Stimulated activated effector memory CD8-positive, alpha-beta T cell treated with anti-CD3 and anti-CD28 coated beads, Interleukin-12 subunit alpha, Interleukin-12 subunit beta, amount 100 ng/mL, for 72 hours (primary cell): Measurements from ENCODE around the gene TIGD6.
"Not testable (repeated sequence)": the region's sequence is repeated elsewhere in the genome, so short reads cannot be mapped to it uniquely, and the experiment has no call there.

Source experiments
- ATAC-seq: fragments of 150-1000 bp; cut with Tn5 transposase; 2 replicates; pipeline ENCODE4 v1.10.0; 2021
- DNase-seq, 2 donors: peaks; one replicate each; pipeline ENCODE4 v3.0.0; 2021 to 2022; ENCODE audit warnings: low spot score in 2 of 2
- H3K27ac Mint-ChIP-seq: one replicate; pipeline ENCODE4 v1.8.0; 2022; ENCODE audit warnings: mild to moderate bottlenecking, mixed read lengths
- H3K36me3 Mint-ChIP-seq: one replicate; pipeline ENCODE4 v1.8.0; 2022; ENCODE audit warnings: mild to moderate bottlenecking, mixed read lengths
- H3K4me1 Mint-ChIP-seq: one replicate; pipeline ENCODE4 v1.8.0; 2022; ENCODE audit warnings: mixed read lengths
- H3K4me3 Mint-ChIP-seq: one replicate; pipeline ENCODE4 v1.8.0; 2022; ENCODE audit warnings: mild to moderate bottlenecking, mixed read lengths
- H3K9me3 Mint-ChIP-seq: one replicate; pipeline ENCODE4 v1.8.0; 2022; ENCODE audit warnings: mixed read lengths

The TIGD6 gene

DNA sequence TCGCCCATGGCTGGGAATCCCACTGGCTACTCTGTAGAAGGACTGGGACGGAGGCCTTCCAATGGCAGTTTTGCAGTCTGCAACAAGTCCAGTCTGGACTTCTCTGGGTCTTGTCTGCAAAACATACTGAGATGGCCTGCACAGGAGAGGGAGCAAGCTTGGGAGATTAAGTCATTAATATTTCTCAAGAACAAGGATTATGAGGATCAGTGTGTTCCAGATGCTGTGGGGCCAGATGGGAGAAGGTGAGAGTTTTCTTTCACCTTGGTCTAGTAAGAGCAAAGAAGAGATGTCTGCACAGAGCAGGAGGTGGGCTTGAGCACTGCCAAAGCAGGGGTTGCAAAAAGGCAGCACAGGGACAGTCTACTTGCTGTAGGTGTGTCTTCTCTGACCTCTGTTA is 55.8 kb downstream of the TIGD6 start, which contains the start of gene PDE6A:
TSS of gene PDE6A (minus strand) at position 128 of the 400 bp plus-strand sequence. CDS start at position 8, 120 bp downstream.
- no peak within 1 kb of the TSS for H3K4me3 Mint-ChIP-seq
- no peaks in the 10 kb centered on the region for H3K9me3 Mint-ChIP-seq
- H3K36me3 Mint-ChIP-seq: no peaks in the 10 kb centered on the region
- H3K27ac Mint-ChIP-seq: no peak within 1 kb of the TSS
- no peak for ATAC-seq
- peaks cover 5% of the 10 kb centered on the region for H3K4me1 Mint-ChIP-seq
- DNase-seq: no peak

GRCh38 chr5:149943177-149943949 is 57.1 kb downstream of the TIGD6 start:
- not testable (repeated sequence) for H3K27ac Mint-ChIP-seq, H3K9me3 Mint-ChIP-seq, H3K4me1 Mint-ChIP-seq, H3K4me3 Mint-ChIP-seq, H3K36me3 Mint-ChIP-seq, ATAC-seq, DNase-seq
